GM12874 (cell line): ENCODE results near the gene UBE2J1.
A peak's percentile ranks its signal among the peaks of the same experiment; 100 is the strongest.

Experiments used
- CTCF ChIP-seq: IDR thresholded peaks from 2 replicates; pipeline ENCODE4 v1.5.1; 2011; ENCODE audit warnings: low read depth, mild to moderate bottlenecking, control low read depth, low read length, moderate library complexity; ENCODE audit not compliant: insufficient read depth

UBE2J1 gene

GRCh38 chr6:89282749-89283148 lies 69.8 kb downstream of the UBE2J1 start:
- TF ChIP-seq CTCF: no peak

- TF ChIP-seq CTCF: peak; percentile 90
These were observed 70.7 kb downstream of the UBE2J1 start for GRCh38 chr6:89281779-89282246.

- TF ChIP-seq CTCF: no peak
These were observed 73.6 kb downstream of the UBE2J1 start for GRCh38 chr6:89278956-89279355.
